Uterus (tissue), 4 donors: Measurements from ENCODE around the gene CMC4. TPM values are rescaled to one million over a fixed set of nuclear protein-coding genes. Genes with fewer than 3 reads are reported as not detected.
A peak's percentile ranks its signal among the peaks of the same experiment; 100 is the strongest.

Source experiments
- DNase-seq, 2 donors: peaks; one replicate each; pipeline ENCODE4 v3.0.0-alpha.2; 2019 to 2020
- H3K27ac ChIP-seq, 2 donors: fragments of 200-600 bp; sonication (generic); 1 replicate in 1 of 2; 2 replicates in 1 of 2; pipeline ENCODE4 v1.5.1; 2016 to 2018
- H3K27me3 ChIP-seq, 2 donors: fragments of 200-600 bp; sonication (generic); one replicate each; pipeline ENCODE4 v1.5.1; 2018 to 2019; ENCODE audit warnings: control low read depth in 1 of 2
- H3K36me3 ChIP-seq, 2 donors: fragments of 200-600 bp; sonication (generic); one replicate each; pipeline ENCODE4 v1.5.1; 2019; ENCODE audit warnings: control low read depth in 1 of 2
- H3K4me1 ChIP-seq, 2 donors: fragments of 200-600 bp; sonication (generic); one replicate each; pipeline ENCODE4 v1.5.1; 2018 to 2019; ENCODE audit warnings: control low read depth in 1 of 2
- H3K4me3 ChIP-seq, 2 donors: fragments of 200-600 bp; sonication (generic); 1 replicate in 1 of 2; 2 replicates in 1 of 2; pipeline ENCODE4 v1.5.1; 2018 to 2019; ENCODE audit warnings: mild to moderate bottlenecking in 1 of 2
- H3K9me3 ChIP-seq, 2 donors: fragments of 200-600 bp; sonication (generic); one replicate each; pipeline ENCODE4 v1.5.1; 2019; ENCODE audit warnings: control low read depth in 1 of 2
- CTCF ChIP-seq, 4 experiments: fragments of 200-600 bp in 2 of 4; fragments of 450-650 bp in 2 of 4; sonication (generic) in 2 of 4; IDR thresholded peaks; one replicate each; pipeline ENCODE4 v1.5.1; 2016 to 2019; ENCODE audit warnings: antibody characterized with exemption in 4 of 4, mild to moderate bottlenecking in 2 of 4, moderate library complexity in 1 of 4
- POLR2A ChIP-seq, 2 donors: fragments of 450-650 bp; IDR thresholded peaks; one replicate each; pipeline ENCODE4 v1.6.1; 2016; ENCODE audit warnings: antibody characterized with exemption in 2 of 2, mild to moderate bottlenecking in 1 of 2, moderate library complexity in 1 of 2
- intact Hi-C: fragments of 100-400 bp; cut with DNase I; formaldehyde crosslinking; loops from one replicate; pipeline ENCODE4 v1.15.1; 2023; ENCODE audit warnings: low total_unique reads
- total RNA-seq, 4 donors: library from RNA; depleted of rRNA in 3 of 4; stranded (reverse); fragments of >200 nt in 3 of 4; gene quantifications; one replicate each; pipeline versions ENCODE4 v1.1.0 to v1.2.4, GENCODE V29; 2014 to 2023
- donor health status: DM: yes; HTN: yes; CAD: no.

The CMC4 gene
- total RNA-seq, 4 donors from 2014 or later, result 7.3 to 53.5 (median 12.2) TPM

- intact Hi-C loops, result no loop called here
- H3K36me3 ChIP-seq, result no peaks in the 10 kb centered on the region
- no peaks in the 10 kb centered on the region for H3K4me1 ChIP-seq
- H3K27ac ChIP-seq, result peak overlapping the region; percentile 93 to 96
- peak in 1 of 2 donors; percentile 46 for DNase-seq
- H3K4me3 ChIP-seq, result peak overlapping the region; percentile 45 to 61
- no peaks in the 10 kb centered on the region for H3K27me3 ChIP-seq
- TF ChIP-seq POLR2A (IDR thresholded peaks at IDR 0.05) (peak; percentile 34 to 58), CTCF (IDR thresholded peaks at IDR 0.05) (no peak)
- no peaks in the 10 kb centered on the region for H3K9me3 ChIP-seq
These were observed 43.3 kb downstream of the CMC4 start for GRCh38 chrX:155027509-155028066.

GRCh38 chrX:155026727-155027508 lies 44.0 kb downstream of the CMC4 start, which contains the start of gene FUNDC2:
TSS of gene FUNDC2 (plus strand) at chrX:155026844. CDS start at chrX:155026939, 95 bp downstream.
- Histone ChIP-seq H3K9me3 (no peaks in the 10 kb centered on the region), H3K4me3 (peak within 1 kb of the TSS; percentile 45 to 61), H3K27me3 (no peaks in the 10 kb centered on the region), H3K27ac (peak within 1 kb of the TSS; percentile 93 to 96), H3K36me3 (no peaks in the 10 kb centered on the region), H3K4me1 (no peaks in the 10 kb centered on the region)
- DNase-seq, result peak; percentile 91
- TF ChIP-seq CTCF (IDR thresholded peaks at IDR 0.05) (no peak), POLR2A (IDR thresholded peaks at IDR 0.05) (peak; percentile 49 to 74)
- intact Hi-C loops, result no loop called here

- intact Hi-C loops, result no loop called here
- H3K9me3 ChIP-seq, result no peaks in the 10 kb centered on the region
- TF ChIP-seq CTCF (IDR thresholded peaks at IDR 0.05) (no peak), POLR2A (IDR thresholded peaks at IDR 0.05) (no peak)
- peak overlapping the region; percentile 45 to 61 for H3K4me3 ChIP-seq
- H3K4me1 ChIP-seq, result no peaks in the 10 kb centered on the region
- DNase-seq, result no peak
- no peaks in the 10 kb centered on the region for H3K36me3 ChIP-seq
- peak overlapping the region; percentile 93 to 96 for H3K27ac ChIP-seq
- no peaks in the 10 kb centered on the region for H3K27me3 ChIP-seq
These were observed 44.6 kb downstream of the CMC4 start for GRCh38 chrX:155026420-155026726.

GRCh38 chrX:155023907-155024833 lies 46.8 kb downstream of the CMC4 start:
- H3K4me3 ChIP-seq, result no peak overlapping the region
- no peak for DNase-seq
- H3K4me1 ChIP-seq, result no peaks in the 10 kb centered on the region
- H3K9me3 ChIP-seq, result no peaks in the 10 kb centered on the region
- no peak for TF ChIP-seq CTCF (IDR thresholded peaks at IDR 0.05)
- TF ChIP-seq POLR2A (IDR thresholded peaks at IDR 0.05), result no peak
- no peak overlapping the region for H3K27ac ChIP-seq
- intact Hi-C loops, result no loop called here
- H3K27me3 ChIP-seq, result no peaks in the 10 kb centered on the region
- no peaks in the 10 kb centered on the region for H3K36me3 ChIP-seq
